Measurements from ENCODE around the gene ZNF749.

The ZNF749 gene
- 14.3 to 22.1 (median 19.2) reads per million in 4 experiments for total RNA-seq

GRCh38 chr19:57435062-57435978 is at the start of gene ZNF749:
Gene ZNF749 (plus strand): TSS chr19:57435325. CDS start chr19:57435579, 254 bp downstream.
- DNase-seq, result peak; percentile 95

GRCh38 chr19:57389194-57389729 is 45.9 kb upstream of the ZNF749 start:
- DNase-seq, result no peak

- peak; percentile 97 for DNase-seq
These were observed 45.2 kb upstream of the ZNF749 start, which contains the start of gene ZNF548 for GRCh38 chr19:57389730-57390598. Gene ZNF548 (plus strand): TSS chr19:57389854. CDS start chr19:57390100, 246 bp downstream.

- DNase-seq, result no peak
These were observed 39.4 kb upstream of the ZNF749 start for GRCh38 chr19:57395710-57396109.

- no peak for DNase-seq
These were observed 36.3 kb upstream of the ZNF749 start for GRCh38 chr19:57398868-57399267.

GRCh38 chr19:57403737-57404563 is 31.2 kb upstream of the ZNF749 start:
- DNase-seq, result no peak

GRCh38 chr19:57406516-57407123 is 28.5 kb upstream of the ZNF749 start:
- DNase-seq, result peak; percentile 51

GRCh38 chr19:57410877-57411671 is 24.1 kb upstream of the ZNF749 start, which contains the start of gene ZNF17:
Gene ZNF17 (plus strand): TSS chr19:57411161. CDS start chr19:57413616, 2,455 bp downstream.
- DNase-seq, result peak; percentile 83

GRCh38 chr19:57419439-57419838 is 15.7 kb upstream of the ZNF749 start:
- no peak for DNase-seq

GRCh38 chr19:57421037-57421436 is 14.1 kb upstream of the ZNF749 start:
- no peak for DNase-seq

GRCh38 chr19:57434386-57435061 is 601 bp upstream of the ZNF749 start:
- no peak for DNase-seq

GRCh38 chr19:57436417-57436816 is 1.3 kb downstream of the ZNF749 start:
- no peak for DNase-seq

GRCh38 chr19:57437931-57438330 is 2.8 kb downstream of the ZNF749 start:
- no peak for DNase-seq

- no peak for DNase-seq
These were observed 3.8 kb downstream of the ZNF749 start for GRCh38 chr19:57438925-57439324.

- DNase-seq, result no peak
These were observed 7.0 kb downstream of the ZNF749 start for GRCh38 chr19:57441979-57442752.

GRCh38 chr19:57443121-57443696 is 8.1 kb downstream of the ZNF749 start:
- no peak for DNase-seq

- no peak for DNase-seq
These were observed 17.2 kb downstream of the ZNF749 start for GRCh38 chr19:57452307-57452706.

- DNase-seq, result no peak
These were observed 30.7 kb downstream of the ZNF749 start for GRCh38 chr19:57465680-57466381.
